NCI-H2227 treated with DMSO at 0.1 percent for 48 hours (cell line): ENCODE results near the gene OXER1.
A peak's percentile ranks its signal among the peaks of the same experiment; 100 is the strongest.

ENCODE experiments used
- DNase-seq: peaks from one replicate; lab custom pipeline; 2025; lab: John Stamatoyannopoulos, UW

OXER1 gene

GRCh38 chr2:42764096-42764495 lies at the start of gene OXER1:
Gene OXER1, minus strand, starts transcription at chr2:42764135. Its CDS starts 73 bp downstream, at chr2:42764062.
- no peak for DNase-seq

- no peak for DNase-seq
Measured at GRCh38 chr2:42812899-42813479, 49.1 kb upstream of the OXER1 start.

- peak; percentile 81 for DNase-seq
Measured at GRCh38 chr2:42810971-42811811, 47.3 kb upstream of the OXER1 start.

GRCh38 chr2:42810121-42810970 lies 46.4 kb upstream of the OXER1 start:
- peak; percentile 96 for DNase-seq

- DNase-seq = peak; percentile 65
Measured at GRCh38 chr2:42809819-42810120, 45.8 kb upstream of the OXER1 start.

GRCh38 chr2:42809131-42809818 lies 45.3 kb upstream of the OXER1 start:
- DNase-seq = peak; percentile 20

- DNase-seq = no peak
Measured at GRCh38 chr2:42808301-42808700, 44.4 kb upstream of the OXER1 start.

GRCh38 chr2:42806786-42807185 lies 42.9 kb upstream of the OXER1 start:
- DNase-seq = no peak

- DNase-seq = no peak
Measured at GRCh38 chr2:42804891-42805290, 41.0 kb upstream of the OXER1 start.

GRCh38 chr2:42804338-42804737 lies 40.4 kb upstream of the OXER1 start:
- DNase-seq = no peak

GRCh38 chr2:42802150-42802549 lies 38.2 kb upstream of the OXER1 start:
- DNase-seq = no peak

- no peak for DNase-seq
Measured at GRCh38 chr2:42801381-42801780, 37.4 kb upstream of the OXER1 start.

GRCh38 chr2:42800981-42801380 lies 37.0 kb upstream of the OXER1 start:
- no peak for DNase-seq

GRCh38 chr2:42800461-42800962 lies 36.6 kb upstream of the OXER1 start:
- DNase-seq = no peak

GRCh38 chr2:42799881-42800280 lies 35.9 kb upstream of the OXER1 start:
- DNase-seq = no peak

- DNase-seq = no peak
Measured at GRCh38 chr2:42797281-42797680, 33.3 kb upstream of the OXER1 start.

GRCh38 chr2:42796427-42797248 lies 32.7 kb upstream of the OXER1 start:
- no peak for DNase-seq

- DNase-seq = no peak
Measured at GRCh38 chr2:42795841-42796301, 31.9 kb upstream of the OXER1 start.

GRCh38 chr2:42795275-42795674 lies 31.3 kb upstream of the OXER1 start:
- no peak for DNase-seq

GRCh38 chr2:42794271-42795046 lies 30.5 kb upstream of the OXER1 start:
- DNase-seq = no peak
